GM21526 (cell line): ENCODE results near the gene C5orf24.

Experiments
- ATAC-seq: cut with Tn5 transposase; IDR thresholded peaks from one replicate; pipeline ENCODE4 v1.9.1; 2021; ENCODE audit warnings: moderate library complexity; ENCODE audit not compliant: unreplicated experiment, low FRiP score

Gene C5orf24

GRCh38 chr5:134905246-134905996 lies 59.7 kb downstream of the C5orf24 start:
- ATAC-seq = peak; percentile 29

GRCh38 chr5:134906811-134907210 lies 61.0 kb downstream of the C5orf24 start:
- no peak for ATAC-seq
